IPS DF 4.7 (cell line): ENCODE data around the gene PRMT2.

Experiments used
- DNase-seq: peaks from one replicate; pipeline ENCODE4 v3.0.0-alpha.2; 2013; ENCODE audit warnings: low spot score; ENCODE audit errors: extremely low read depth

PRMT2 gene

DNA sequence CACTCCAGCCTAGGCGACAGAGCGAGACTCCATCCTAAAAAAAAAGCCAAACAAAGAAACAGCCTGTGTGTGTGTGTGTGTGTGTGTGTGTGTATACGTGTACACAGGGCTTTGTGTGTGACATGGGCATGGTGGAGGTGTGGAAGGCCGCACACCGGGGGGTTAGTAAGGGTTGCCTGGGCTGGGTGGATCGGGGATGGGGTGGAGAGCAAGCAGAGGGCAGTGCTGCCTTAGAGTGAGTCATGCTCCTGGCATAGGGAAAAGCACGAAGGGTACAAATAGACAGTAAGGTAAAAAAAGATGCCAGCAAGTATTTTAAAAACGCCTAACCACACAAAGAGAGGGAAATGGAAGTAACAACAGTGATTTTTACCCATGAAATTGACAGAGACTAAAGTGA is 6.2 kb downstream of the PRMT2 start:
- no peak for DNase-seq

GRCh38 chr21:46643379-46644177 is 8.1 kb downstream of the PRMT2 start:
- no peak for DNase-seq

GRCh38 chr21:46645840-46646239 is 10.4 kb downstream of the PRMT2 start:
- DNase-seq = no peak

- DNase-seq = no peak
Observed at GRCh38 chr21:46646541-46647154, 11.2 kb downstream of the PRMT2 start.

DNA sequence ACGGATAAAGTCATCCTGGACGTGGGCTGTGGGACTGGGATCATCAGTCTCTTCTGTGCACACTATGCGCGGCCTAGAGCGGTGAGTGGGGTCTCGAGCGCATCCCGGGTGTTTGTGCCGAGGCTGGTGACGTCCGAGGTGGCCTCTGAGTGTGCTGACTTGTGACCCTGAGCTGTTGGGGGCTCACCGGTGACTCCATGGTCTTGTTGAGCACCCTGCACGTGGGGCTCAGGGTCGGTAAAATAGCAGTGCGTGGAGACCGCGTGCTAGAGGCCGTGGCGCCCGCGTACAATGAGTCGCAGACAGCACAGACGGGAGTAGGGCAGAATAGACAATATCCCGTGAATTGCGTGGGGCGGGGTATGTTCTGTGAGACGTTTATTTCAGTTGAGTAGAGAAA is 13.1 kb downstream of the PRMT2 start:
- DNase-seq = no peak

DNA sequence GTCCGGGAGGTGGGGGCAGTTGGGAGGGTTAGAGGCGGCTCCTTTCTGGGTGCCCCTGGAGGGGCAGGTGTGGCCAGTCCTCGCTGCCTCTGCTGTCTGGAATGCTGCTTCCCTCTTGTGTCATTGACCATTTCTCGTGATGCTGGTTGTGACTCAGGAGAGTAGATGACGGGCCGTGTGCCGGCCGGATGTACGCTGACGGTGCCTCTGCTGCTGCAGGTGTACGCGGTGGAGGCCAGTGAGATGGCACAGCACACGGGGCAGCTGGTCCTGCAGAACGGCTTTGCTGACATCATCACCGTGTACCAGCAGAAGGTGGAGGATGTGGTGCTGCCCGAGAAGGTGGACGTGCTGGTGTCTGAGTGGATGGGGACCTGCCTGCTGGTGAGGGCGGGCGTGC is 13.9 kb downstream of the PRMT2 start:
- DNase-seq = no peak

GRCh38 chr21:46650476-46651098 is 15.1 kb downstream of the PRMT2 start:
- no peak for DNase-seq

DNA sequence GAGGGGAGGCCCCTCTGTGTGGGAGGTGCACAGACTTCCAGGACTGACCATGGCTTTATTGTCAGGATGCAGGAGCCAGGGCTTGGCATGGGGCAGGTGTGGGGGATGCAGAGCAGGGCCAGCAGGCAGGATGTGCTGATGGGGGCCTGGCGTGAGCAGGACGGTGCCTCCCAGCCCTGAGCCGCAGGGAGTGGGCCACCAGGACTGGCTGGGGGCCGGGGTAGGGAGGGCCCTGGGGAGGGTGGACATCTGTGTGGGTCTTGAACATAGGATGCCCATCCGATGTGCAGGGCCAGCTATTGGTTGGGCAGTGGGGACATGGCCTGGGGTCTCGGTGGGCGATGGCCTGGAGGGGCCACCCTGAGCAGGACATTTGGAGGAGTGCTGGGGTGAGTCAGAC is 15.6 kb downstream of the PRMT2 start:
- no peak for DNase-seq

GRCh38 chr21:46655230-46655629 is 19.8 kb downstream of the PRMT2 start:
- DNase-seq = no peak

DNA sequence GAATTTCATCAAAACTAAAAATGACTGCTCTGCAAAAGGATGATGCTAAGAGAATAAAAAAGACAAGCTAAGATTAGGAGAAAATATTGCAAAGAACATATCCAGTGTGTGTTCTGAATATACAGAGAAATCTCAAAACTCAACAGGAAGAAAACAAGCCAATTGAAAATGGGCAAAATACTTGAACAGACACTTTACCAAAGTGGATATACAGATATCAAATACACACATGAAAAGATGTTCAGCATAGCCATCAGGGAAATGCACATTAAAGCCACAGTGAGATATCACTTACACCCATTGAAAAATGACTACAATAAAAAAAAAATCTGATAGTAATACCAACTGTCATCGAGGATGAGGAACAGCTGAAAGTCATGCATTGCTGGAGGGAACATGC is 21.3 kb downstream of the PRMT2 start:
- no peak for DNase-seq

- DNase-seq = no peak
Observed at GRCh38 chr21:46660505-46660904, 25.0 kb downstream of the PRMT2 start.

DNA sequence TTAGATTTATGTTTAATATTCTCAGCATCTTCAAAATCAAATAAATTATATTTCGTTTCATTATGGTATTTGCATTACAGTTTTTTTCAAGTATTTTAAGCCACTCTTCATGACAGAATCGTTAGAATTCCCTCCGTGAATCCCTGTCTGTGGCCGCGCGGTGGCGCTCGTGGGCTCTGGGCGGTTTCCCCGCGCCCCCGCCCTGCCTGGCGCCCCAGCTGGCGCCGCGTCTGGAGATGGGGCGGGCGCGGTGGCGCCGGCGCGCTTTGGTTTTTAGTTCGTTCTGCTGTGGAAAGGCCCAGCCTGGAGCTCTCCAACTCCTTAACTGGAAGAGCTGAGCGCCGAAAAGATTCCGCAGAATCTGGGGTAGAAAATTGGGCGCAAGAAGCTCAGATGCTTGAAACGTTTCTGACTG is 25.7 kb downstream of the PRMT2 start:
- peak; percentile 38 for DNase-seq

DNA sequence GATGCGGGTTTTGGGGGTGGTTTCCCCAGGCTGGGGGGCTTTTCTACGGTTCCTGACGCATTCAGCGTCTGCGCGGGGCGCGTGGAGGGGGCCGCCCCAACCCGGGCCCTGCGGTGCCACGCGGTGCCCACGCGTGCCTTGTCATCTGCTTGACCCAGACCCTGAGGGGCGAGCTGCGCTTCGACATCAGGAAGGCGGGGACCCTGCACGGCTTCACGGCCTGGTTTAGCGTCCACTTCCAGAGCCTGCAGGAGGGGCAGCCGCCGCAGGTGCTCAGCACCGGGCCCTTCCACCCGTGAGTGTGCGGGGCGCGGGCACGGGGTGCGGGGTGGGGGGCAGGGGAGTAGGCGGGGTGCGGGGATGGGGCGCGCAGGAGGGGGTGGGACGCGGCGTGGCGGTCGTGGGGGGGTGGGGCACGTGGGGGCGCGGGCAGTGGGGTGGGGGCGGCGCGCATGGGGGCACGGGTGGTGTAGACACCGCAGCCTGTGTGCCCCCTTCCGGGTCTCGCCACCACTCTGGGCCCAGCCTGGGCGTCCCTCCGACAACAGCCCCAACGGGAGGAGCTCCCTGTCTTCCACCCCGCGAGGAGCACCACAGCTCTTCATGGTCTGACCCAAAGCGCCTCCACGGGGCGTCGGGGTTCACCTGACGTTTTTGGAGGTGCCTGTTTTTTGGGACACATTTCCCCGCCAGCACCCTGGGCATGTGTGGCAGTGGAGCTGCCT is 26.3 kb downstream of the PRMT2 start:
- DNase-seq = no peak

DNA sequence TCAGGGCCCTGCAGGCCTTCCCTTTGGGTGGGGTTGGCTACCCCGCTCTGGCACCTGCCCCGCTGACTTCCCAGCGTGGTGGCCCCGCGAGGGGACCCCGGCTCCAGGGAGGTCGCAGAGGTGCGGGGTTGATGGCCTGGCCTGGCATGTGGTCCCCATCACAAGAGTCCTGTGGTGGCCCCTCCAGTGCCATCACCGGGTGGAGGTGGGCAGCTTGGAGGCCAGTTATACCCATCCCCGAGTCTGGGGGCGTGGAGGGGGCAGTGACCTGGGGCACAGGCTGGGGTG is 26.8 kb downstream of the PRMT2 start:
- no peak for DNase-seq

- no peak for DNase-seq
Observed at GRCh38 chr21:46662765-46663500, 27.5 kb downstream of the PRMT2 start.

DNA sequence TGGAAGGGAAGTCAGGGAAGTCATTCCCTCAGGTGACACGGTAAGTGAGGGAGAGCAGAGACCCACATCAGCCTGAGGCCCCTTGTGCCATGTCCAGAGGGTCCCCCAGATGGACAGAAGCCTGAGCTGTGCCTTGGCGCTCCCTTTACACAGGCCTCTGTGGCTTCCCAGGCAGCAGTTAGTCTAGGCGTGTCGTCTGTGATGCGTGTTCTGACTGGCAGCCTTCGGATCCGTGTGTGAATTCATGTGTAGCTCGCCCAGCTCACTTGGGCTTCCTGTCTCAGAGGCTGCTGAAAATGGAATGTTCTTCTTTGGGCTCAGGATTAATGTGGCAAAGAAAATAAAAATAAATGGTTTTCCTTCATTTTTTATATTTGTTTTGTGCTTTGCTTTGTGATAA is 28.3 kb downstream of the PRMT2 start:
- DNase-seq = no peak

DNA sequence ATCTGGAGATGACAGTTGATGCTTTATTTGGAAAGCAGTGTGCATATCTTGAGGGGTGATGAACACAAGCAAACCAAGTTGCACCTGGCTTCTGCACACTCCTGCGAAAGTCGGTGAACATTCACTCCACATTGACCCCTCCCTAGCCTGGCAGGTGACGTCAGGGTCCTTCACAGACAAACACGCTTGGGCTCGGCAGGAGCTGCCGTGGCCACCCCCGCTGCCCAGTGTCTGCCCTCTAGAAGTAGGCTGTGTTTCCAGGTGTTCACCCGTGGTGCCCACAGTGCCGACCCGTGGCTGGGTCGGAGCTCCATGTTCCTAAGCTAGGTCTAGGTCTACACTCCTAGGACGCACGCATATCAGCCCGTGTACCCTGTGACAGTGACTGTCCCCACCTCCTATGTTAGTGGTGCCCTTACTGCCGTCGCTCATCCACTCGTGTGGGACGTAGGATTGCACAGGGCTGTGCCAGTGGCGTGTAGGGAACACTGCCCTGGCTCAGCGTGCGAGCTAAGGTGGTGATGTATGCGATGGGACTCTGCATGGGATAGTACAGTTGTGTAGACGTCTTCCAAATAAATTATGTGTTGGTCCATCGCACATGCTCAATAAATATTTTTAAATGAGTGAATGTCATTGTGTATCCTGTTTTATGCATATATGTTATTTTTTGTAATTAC is 29.0 kb downstream of the PRMT2 start:
- DNase-seq = no peak

DNA sequence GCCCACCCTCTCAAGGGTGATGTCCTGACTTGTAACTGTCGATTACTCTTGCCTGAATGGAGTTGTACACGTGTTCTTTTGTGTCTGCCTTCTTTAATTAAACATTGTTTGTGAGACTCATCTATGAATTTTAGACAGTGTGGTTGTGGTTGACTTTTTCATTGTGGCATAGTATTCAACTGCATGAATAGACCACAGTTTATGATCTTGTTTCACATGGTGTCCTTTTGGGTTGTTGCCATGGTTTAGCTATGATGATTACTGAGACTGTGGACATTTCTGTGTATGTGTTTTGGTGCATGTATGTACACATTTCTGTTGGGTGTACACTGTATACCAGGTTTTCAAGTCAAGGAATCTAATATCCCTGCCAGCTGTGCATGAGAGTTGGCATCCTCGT is 30.1 kb downstream of the PRMT2 start:
- DNase-seq = no peak

DNA sequence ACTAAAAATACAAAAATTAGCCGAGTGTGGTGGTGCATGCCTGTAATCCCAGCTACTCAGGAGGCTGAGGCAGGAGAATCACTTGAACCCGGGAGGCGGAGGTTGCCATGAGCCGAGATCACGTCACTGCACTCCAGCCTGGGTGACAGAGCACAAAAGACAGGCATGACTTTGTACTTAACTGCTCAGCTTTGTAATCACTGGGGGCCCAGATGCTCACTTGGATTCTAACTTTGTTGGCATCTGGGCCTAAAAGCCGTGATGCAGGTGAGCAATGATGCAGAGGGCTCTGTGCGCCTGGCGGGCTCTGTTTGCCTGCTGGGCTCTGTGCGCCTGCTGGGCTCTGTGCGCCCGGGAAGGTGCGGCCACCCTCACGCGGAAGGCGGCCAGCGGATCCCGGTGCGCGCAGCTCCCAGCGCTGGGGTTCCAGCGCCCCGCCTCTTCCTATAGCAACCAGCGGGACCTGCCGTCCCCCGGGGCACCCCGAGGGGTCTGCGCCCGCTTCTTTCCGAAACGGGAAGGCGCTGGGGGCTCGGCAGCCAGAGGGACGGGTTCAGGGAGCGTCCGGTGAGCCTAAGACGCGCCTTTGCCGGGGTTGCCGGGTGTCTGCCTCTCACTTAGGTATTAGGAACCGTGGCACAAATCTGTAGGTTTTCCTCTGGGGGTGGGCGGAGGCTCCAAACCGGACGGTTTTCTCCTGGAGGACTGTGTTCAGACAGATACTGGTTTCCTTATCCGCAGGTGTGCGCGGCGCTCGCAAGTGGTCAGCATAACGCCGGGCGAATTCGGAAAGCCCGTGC is 31.7 kb downstream of the PRMT2 start:
- no peak for DNase-seq

DNA sequence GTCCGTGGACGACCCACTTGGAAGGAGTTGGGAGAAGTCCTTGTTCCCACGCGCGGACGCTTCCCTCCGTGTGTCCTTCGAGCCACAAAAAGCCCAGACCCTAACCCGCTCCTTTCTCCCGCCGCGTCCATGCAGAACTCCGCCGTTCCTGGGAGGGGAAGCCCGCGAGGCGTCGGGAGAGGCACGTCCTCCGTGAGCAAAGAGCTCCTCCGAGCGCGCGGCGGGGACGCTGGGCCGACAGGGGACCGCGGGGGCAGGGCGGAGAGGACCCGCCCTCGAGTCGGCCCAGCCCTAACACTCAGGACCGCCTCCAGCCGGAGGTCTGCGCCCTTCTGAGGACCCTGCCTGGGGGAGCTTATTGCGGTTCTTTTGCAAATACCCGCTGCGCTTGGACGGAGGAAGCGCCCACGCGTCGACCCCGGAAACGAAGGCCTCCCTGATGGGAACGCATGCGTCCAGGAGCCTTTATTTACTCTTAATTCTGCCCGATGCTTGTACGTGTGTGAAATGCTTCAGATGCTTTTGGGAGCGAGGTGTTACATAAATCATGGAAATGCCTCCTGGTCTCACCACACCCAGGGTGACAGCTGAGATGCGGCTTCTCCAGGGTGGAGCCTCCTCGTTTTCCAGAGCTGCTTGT is 32.4 kb downstream of the PRMT2 start:
- DNase-seq = no peak
